ENCODE measurements around the gene UHMK1.

DNA sequence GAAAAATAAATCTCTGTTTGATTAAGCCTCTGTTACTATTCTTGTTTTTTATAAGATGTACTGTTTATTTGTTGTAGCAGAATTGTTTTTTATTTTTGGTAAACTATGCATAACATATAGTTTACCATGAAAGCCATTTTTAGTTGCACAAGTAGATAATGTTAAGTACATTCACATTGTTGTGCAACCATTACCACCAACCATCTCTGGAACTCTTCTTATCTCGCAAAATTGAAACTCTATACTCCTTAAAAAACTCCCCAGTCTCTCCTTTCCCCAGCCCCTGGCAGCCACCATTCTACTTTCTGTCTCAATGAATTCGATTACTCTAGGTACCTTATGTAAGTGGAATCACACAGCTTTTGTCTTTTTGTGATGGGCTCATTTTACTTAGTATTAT, 27.4 kb upstream of the UHMK1 start:
- TF ChIP-seq EZH2 (IDR thresholded peaks at IDR 0.05; ENCODE audit: borderline replicate concordance) (no peak), EZH2phosphoT487 (IDR thresholded peaks at IDR 0.05; ENCODE audit: low read depth, severe bottlenecking, unreplicated experiment) (no peak)
- TF ChIP-seq, protein P1, sequence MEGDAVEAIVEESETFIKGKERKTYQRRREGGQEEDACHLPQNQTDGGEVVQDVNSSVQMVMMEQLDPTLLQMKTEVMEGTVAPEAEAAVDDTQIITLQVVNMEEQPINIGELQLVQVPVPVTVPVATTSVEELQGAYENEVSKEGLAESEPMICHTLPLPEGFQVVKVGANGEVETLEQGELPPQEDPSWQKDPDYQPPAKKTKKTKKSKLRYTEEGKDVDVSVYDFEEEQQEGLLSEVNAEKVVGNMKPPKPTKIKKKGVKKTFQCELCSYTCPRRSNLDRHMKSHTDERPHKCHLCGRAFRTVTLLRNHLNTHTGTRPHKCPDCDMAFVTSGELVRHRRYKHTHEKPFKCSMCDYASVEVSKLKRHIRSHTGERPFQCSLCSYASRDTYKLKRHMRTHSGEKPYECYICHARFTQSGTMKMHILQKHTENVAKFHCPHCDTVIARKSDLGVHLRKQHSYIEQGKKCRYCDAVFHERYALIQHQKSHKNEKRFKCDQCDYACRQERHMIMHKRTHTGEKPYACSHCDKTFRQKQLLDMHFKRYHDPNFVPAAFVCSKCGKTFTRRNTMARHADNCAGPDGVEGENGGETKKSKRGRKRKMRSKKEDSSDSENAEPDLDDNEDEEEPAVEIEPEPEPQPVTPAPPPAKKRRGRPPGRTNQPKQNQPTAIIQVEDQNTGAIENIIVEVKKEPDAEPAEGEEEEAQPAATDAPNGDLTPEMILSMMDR (IDR thresholded peaks at IDR 0.05; ENCODE audit: poor library complexity): no peak
